BE2C (cell line): Measurements from ENCODE around the gene CUL1.

Experiments used
- DNase-seq: peaks from one replicate; pipeline ENCODE4 v3.0.0-alpha.2; 2020
- H3K27me3 ChIP-seq: fragments of 250-450 bp; sonication (Bioruptor Pico); 2 replicates; pipeline ENCODE4 v1.5.1; 2020; ENCODE audit warnings: mild to moderate bottlenecking
- H3K36me3 ChIP-seq: fragments of 250-450 bp; sonication (Bioruptor Pico); 2 replicates; pipeline ENCODE4 v1.5.1; 2020; ENCODE audit warnings: mild to moderate bottlenecking
- H3K4me1 ChIP-seq: fragments of 250-450 bp; sonication (Bioruptor Pico); 2 replicates; pipeline ENCODE4 v1.5.1; 2020
- H3K4me3 ChIP-seq: 2 replicates; pipeline ENCODE4 v1.5.1; 2011; ENCODE audit warnings: low read depth, low read length
- H3K9me3 ChIP-seq: fragments of 250-450 bp; sonication (Bioruptor Pico); 2 replicates; pipeline ENCODE4 v1.5.1; 2020
- TF ChIP-seq, protein P1 (sequence below): IDR thresholded peaks from 2 replicates; pipeline ENCODE4 v1.5.1; 2012; ENCODE audit warnings: mild to moderate bottlenecking, low read depth, low read length

The CUL1 gene

DNA sequence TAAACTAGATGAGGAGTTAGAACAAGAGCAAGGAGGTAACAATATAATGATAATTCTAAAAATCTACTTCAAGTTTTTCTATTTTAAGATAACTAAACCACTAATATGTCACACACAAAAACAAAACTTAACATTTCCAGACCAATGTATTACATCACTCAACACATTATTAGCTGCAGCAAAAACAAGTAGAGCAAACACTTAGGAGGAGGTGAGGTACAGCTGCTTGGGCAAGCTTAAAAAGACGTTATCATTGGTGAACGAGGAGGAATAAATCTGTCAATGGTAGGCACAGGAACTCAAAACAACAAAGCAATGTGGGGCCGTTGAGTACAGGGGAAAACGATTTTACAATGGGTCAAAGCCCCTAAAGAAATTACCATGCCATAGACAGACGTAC, 126.6 kb downstream of the CUL1 start:
- Histone ChIP-seq H3K36me3 (peaks cover 15% of the 10 kb centered on the region), H3K4me1 (no peaks in the 10 kb centered on the region), H3K27me3 (no peaks in the 10 kb centered on the region), H3K4me3 (no peak overlapping the region), H3K9me3 (no peaks in the 10 kb centered on the region)
- TF ChIP-seq, protein P1, sequence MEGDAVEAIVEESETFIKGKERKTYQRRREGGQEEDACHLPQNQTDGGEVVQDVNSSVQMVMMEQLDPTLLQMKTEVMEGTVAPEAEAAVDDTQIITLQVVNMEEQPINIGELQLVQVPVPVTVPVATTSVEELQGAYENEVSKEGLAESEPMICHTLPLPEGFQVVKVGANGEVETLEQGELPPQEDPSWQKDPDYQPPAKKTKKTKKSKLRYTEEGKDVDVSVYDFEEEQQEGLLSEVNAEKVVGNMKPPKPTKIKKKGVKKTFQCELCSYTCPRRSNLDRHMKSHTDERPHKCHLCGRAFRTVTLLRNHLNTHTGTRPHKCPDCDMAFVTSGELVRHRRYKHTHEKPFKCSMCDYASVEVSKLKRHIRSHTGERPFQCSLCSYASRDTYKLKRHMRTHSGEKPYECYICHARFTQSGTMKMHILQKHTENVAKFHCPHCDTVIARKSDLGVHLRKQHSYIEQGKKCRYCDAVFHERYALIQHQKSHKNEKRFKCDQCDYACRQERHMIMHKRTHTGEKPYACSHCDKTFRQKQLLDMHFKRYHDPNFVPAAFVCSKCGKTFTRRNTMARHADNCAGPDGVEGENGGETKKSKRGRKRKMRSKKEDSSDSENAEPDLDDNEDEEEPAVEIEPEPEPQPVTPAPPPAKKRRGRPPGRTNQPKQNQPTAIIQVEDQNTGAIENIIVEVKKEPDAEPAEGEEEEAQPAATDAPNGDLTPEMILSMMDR: no peak
- no peak for DNase-seq

DNA sequence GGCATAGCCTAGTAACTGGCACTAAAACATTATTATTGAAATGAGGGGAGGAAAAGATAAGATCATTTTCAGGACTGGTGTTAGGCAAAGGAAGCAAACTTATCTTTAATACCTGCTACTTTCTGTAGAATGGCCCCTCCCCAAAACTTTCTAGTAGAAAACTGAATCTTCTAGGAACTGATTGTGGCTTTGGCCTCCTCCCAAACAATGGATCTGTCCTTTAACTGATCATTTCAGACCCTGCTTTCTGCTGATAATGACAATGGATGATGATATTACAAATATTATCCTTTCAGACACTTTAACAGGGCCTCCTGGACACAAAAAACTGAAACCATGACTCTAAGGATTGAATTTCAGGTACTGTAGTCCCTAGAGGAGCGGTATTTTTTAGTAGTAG, 130.3 kb downstream of the CUL1 start:
- H3K9me3 ChIP-seq: no peaks in the 10 kb centered on the region; the same call in 1 of the 2 replicates
- H3K4me3 ChIP-seq: no peak overlapping the region
- no peaks in the 10 kb centered on the region for H3K4me1 ChIP-seq
- TF ChIP-seq, protein P1: no peak
- H3K27me3 ChIP-seq: no peaks in the 10 kb centered on the region
- DNase-seq: no peak
- H3K36me3 ChIP-seq: peaks cover 26% of the 10 kb centered on the region

GRCh38 chr7:148830897-148831692, 132.4 kb downstream of the CUL1 start:
- TF ChIP-seq, protein P1: no peak
- no peak for DNase-seq
- no peaks in the 10 kb centered on the region; the same call in 1 of the 2 replicates for H3K9me3 ChIP-seq
- H3K4me1 ChIP-seq: no peaks in the 10 kb centered on the region
- peaks cover 26% of the 10 kb centered on the region for H3K36me3 ChIP-seq
- H3K4me3 ChIP-seq: no peak overlapping the region
- no peaks in the 10 kb centered on the region for H3K27me3 ChIP-seq

- Histone ChIP-seq H3K4me1 (no peaks in the 10 kb centered on the region), H3K27me3 (no peaks in the 10 kb centered on the region), H3K9me3 (no peaks in the 10 kb centered on the region; the same call in 1 of the 2 replicates), H3K4me3 (no peak overlapping the region), H3K36me3 (peaks cover 26% of the 10 kb centered on the region)
- no peak for DNase-seq
- TF ChIP-seq, protein P1: no peak
Measured at GRCh38 chr7:148831782-148832181, 133.1 kb downstream of the CUL1 start.

- no peak overlapping the region for H3K4me3 ChIP-seq
- no peaks in the 10 kb centered on the region for H3K27me3 ChIP-seq
- DNase-seq: no peak
- H3K4me1 ChIP-seq: no peaks in the 10 kb centered on the region
- H3K36me3 ChIP-seq: peaks cover 34% of the 10 kb centered on the region
- TF ChIP-seq, protein P1: no peak
- no peaks in the 10 kb centered on the region; the same call in 1 of the 2 replicates for H3K9me3 ChIP-seq
Measured at GRCh38 chr7:148834605-148835004, 135.9 kb downstream of the CUL1 start.

DNA sequence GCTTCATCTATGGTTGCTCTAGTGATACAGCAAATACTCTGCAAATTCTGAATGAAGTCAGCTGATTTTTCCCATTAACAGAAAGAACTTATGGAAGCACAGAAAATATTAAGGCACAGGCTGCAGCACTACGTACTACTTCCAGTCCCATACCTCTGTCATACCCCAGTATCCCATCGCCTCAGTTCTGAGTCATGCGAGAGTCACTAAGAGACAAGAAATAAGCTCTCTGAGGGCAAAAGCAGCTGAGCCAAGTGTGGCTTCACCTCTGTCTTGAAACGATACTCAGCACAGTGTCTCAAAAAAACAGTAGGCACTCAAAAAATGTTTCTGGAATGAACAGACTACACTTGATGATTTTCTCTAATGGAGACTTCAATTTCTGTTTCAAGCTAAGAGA, 137.2 kb downstream of the CUL1 start:
- no peak overlapping the region for H3K4me3 ChIP-seq
- peaks cover 34% of the 10 kb centered on the region for H3K36me3 ChIP-seq
- no peaks in the 10 kb centered on the region for H3K4me1 ChIP-seq
- no peaks in the 10 kb centered on the region for H3K27me3 ChIP-seq
- TF ChIP-seq, protein P1: no peak
- DNase-seq: no peak
- no peaks in the 10 kb centered on the region; the same call in 1 of the 2 replicates for H3K9me3 ChIP-seq
